ENCODE results near the gene GGT7.
A peak's percentile ranks its signal among the peaks of the same experiment; 100 is the strongest.
"Not testable (repeated sequence)": the region's sequence is repeated elsewhere in the genome, so short reads cannot be mapped to it uniquely, and the experiment has no call there.

The GGT7 gene

DNA sequence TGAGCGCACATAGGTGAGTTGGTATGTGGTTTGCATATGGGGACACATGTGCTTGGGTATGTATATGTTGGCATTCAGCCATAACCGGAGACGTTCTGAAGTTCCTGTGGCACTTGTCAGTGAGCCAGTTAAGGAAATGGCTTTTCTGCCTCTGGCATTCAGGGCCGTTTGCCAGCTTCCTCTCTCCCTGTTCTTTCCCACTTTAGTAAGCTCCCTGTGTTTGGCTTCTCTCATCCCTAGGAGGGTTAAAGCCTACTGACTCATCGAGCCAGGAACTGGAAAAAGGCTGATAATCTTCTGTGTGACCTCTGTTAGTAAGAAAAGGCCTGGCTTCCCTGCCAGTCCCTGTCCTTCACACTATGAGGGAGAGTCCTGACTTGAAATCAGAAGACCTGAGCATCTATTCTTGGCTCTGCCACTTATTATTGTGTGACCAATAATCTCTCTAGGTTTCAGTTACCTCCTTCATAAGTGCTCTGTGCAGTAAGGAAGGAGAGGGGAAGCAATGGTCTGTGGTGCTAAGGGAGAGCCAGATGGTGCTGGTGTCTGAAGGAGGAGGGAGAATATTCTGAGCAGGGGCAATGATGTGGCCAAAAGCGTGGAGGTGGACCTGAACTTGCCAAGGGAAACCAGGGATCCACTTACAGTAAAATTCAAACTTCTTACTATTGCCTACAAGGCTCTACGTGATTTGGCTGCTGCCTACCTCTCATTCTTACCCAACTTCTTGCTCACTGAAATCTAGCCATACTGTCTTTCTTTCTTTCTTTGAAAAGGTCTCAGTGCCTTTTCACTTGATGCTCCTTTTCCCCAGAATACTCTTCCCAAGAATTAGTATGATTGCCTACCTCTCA, 35.2 kb upstream of the GGT7 start:
- TF ChIP-seq, protein P1, sequence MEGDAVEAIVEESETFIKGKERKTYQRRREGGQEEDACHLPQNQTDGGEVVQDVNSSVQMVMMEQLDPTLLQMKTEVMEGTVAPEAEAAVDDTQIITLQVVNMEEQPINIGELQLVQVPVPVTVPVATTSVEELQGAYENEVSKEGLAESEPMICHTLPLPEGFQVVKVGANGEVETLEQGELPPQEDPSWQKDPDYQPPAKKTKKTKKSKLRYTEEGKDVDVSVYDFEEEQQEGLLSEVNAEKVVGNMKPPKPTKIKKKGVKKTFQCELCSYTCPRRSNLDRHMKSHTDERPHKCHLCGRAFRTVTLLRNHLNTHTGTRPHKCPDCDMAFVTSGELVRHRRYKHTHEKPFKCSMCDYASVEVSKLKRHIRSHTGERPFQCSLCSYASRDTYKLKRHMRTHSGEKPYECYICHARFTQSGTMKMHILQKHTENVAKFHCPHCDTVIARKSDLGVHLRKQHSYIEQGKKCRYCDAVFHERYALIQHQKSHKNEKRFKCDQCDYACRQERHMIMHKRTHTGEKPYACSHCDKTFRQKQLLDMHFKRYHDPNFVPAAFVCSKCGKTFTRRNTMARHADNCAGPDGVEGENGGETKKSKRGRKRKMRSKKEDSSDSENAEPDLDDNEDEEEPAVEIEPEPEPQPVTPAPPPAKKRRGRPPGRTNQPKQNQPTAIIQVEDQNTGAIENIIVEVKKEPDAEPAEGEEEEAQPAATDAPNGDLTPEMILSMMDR (conservative IDR thresholded peaks at IDR 0.05; ENCODE audit: low read depth, low read length) = no peak
- H3K4me3 ChIP-seq (ENCODE audit: low read length) = no peak overlapping the region
- DNase-seq (ENCODE audit: low read depth) = peak; percentile 88

DNA sequence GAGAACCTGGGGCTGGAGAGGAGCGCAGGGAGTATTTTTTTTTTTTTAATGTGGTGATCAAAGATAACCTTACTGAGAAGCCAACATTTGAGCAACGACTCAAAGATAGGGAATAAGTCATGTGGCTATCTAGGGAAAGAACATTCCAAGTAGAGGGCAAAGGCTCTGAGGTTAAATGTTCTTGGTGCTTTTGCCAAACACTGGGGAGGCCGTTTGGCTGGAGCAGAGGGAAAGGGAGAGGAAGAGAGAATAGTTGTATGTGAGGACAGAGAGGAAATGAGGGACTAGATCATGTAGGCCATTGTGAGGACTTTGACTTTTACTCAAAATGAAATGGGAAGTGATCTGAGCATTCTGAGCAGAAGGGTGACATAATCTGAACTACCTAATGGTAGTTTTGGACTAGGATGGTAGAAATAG, 31.6 kb upstream of the GGT7 start:
- no peak for DNase-seq (ENCODE audit: low read depth)
- TF ChIP-seq, protein P1 (conservative IDR thresholded peaks at IDR 0.05; ENCODE audit: low read depth, low read length) = no peak
- no peak overlapping the region for H3K4me3 ChIP-seq (ENCODE audit: low read length)

DNA sequence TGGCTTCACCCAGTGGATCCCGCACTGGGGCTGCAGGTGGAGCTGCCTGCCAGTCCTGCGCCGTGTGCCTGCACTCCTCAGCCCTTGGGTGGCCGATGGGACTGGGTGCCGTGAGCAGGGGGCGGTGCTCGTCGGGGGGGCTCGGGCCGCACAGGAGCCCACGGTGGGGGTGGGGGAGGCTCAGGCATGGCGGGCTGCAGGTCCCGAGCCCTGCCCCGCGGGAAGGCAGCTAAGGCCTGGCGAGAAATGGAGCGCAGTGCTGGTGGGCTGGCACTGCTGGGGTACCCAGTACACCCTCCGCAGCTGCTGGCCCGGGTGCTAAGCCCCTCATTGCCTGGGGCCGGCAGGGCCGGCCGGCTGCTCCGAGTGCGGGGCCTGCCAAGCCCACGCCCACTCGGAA, 26.1 kb upstream of the GGT7 start:
- H3K4me3 ChIP-seq (ENCODE audit: low read length); DNase-seq (ENCODE audit: low read depth): not testable (repeated sequence)

DNA sequence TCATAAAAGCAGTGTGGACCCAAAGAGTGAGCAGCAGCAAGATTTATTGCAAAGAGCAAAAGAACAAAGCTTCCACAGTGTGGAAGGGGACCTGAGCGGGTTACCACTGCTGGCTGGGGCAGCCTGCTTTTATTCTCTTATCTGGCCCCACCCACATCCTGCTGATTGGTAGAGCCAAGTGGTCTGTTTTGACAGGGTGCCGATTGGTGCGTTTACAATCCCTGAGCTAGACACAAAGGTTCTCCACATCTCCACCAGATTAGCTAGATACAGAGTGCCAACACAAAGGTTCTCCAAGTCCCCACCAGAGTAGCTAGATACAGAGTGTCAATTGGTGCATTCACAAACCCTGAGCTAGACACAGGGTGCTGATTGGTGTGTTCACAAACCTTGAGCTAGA, 25.5 kb upstream of the GGT7 start:
- DNase-seq (ENCODE audit: low read depth); H3K4me3 ChIP-seq (ENCODE audit: low read length): not testable (repeated sequence)

DNA sequence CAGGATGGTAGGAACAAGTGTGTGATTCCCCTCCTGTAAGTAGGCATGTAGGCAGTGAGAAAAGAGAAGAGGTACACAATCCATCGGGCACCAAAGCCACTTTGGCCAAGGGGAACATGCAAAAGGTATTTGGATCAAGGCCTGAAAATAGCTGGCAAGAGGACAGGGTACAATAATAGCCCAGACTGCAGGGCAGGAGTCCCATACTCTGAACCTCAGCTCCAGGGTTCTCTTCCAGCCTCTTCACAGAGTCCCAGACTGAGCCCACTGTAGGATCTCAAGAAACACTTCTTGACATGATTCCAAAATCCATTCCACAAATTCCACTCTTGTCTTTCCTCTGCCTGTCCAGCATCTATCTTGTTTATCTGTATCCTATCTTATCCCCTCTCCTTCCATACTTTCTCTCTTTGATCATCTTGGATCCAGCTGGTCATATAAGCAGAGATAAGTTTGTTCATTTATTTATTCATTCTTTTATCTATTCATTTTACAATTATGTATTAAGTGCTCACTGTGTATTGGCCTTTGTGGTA, 23.5 kb upstream of the GGT7 start:
- DNase-seq (ENCODE audit: low read depth) = no peak
- TF ChIP-seq, protein P1 (conservative IDR thresholded peaks at IDR 0.05; ENCODE audit: low read depth, low read length) = no peak
- no peak overlapping the region for H3K4me3 ChIP-seq (ENCODE audit: low read length)

DNA sequence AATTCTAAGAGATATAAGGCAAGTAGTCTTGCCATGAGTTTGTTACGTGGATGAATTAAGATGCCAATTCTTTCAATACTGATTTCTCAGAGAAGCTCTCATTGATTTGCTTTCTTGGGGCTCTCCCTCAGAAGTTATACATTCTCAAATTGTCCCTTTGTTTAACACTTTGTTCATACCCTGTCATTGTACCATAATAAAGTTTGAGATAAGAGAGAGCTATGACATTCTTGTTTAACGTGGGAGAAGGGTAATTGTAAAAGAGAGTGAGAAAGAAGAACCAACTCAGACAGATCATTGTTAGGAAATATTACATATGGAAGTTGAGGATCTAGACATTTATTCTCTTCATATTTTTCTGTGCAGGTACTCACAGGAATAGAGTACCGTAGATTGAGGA, 22.8 kb upstream of the GGT7 start:
- no peak overlapping the region for H3K4me3 ChIP-seq (ENCODE audit: low read length)
- no peak for DNase-seq (ENCODE audit: low read depth)
- TF ChIP-seq, protein P1 (conservative IDR thresholded peaks at IDR 0.05; ENCODE audit: low read depth, low read length) = no peak

DNA sequence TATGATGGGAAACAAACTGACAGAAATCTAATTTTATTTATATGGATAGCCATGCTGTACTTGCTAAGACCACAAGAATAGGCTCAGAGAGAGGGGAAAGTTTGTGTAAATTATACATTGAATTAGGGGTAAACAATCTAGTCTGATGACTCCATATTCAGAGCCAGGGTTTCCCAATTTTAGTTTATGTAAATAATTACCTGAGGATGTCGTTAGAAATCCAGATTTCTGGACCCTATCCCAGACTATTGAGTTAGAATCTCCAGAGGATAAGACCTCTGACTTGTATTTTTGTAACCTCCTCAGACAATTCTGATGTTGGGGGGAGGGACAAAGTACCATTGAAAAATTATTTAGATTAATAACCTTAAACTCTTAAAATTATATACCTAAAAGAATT, 22.1 kb upstream of the GGT7 start:
- TF ChIP-seq, protein P1 (conservative IDR thresholded peaks at IDR 0.05; ENCODE audit: low read depth, low read length) = no peak
- H3K4me3 ChIP-seq (ENCODE audit: low read length) = no peak overlapping the region
- no peak for DNase-seq (ENCODE audit: low read depth)

DNA sequence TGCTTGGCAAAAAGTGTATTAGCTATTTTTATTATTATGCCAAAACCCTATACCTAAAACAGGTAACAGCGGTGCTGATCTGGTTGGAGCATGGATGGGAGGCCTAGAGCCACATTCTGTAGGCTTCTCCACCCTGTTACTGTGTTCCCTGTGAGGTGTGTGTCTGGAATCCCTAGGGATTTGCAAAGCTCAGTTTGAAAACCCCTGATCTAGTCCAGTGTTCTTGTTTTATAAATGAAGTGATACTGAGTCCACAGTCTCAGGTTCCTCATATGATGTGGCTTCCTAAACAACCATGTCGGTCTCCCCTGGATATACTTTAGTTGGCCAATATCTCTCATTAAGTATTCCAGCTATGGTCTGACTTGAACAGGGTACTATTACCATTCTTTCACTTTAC, 20.0 kb upstream of the GGT7 start:
- TF ChIP-seq, protein P1 (conservative IDR thresholded peaks at IDR 0.05; ENCODE audit: low read depth, low read length) = no peak
- no peak for DNase-seq (ENCODE audit: low read depth)
- no peak overlapping the region for H3K4me3 ChIP-seq (ENCODE audit: low read length)
